Mesenchymal stem cell (in vitro differentiated cells and primary cell): ENCODE results near the gene RNPS1.

Experiments
- DNase-seq: peaks from one replicate; pipeline ENCODE4 v3.0.0-alpha.2; 2013
- H2AFZ ChIP-seq: one replicate; pipeline ENCODE4 v1.6.1; 2013; ENCODE audit warnings: low read depth, mild to moderate bottlenecking, control low read depth, inconsistent platforms, low read length, moderate library complexity
- H2AK5ac ChIP-seq: 2 replicates; pipeline ENCODE4 v1.6.1; 2013; ENCODE audit warnings: low read length, moderate library complexity, mild to moderate bottlenecking, inconsistent platforms; ENCODE audit not compliant: severe bottlenecking
- H2BK120ac ChIP-seq: one replicate; pipeline ENCODE4 v1.6.1; 2013; ENCODE audit warnings: low read depth, mild to moderate bottlenecking, inconsistent platforms, low read length, moderate library complexity
- H2BK12ac ChIP-seq, 2 experiments: one replicate each; pipeline ENCODE4 v1.6.1; 2013; ENCODE audit warnings: inconsistent platforms in 2 of 2, low read length in 2 of 2, mild to moderate bottlenecking in 2 of 2, moderate library complexity in 2 of 2, control low read depth in 1 of 2
- H2BK15ac ChIP-seq: one replicate; pipeline ENCODE4 v1.6.1; 2013; ENCODE audit warnings: mild to moderate bottlenecking, low read depth, inconsistent platforms; ENCODE audit not compliant: poor library complexity, severe bottlenecking
- H2BK5ac ChIP-seq: 2 replicates; pipeline ENCODE4 v1.6.1; 2013; ENCODE audit warnings: low read depth, mild to moderate bottlenecking, low read length, control low read depth, inconsistent platforms; ENCODE audit not compliant: poor library complexity, severe bottlenecking
- H3K14ac ChIP-seq, 2 experiments: one replicate each; pipeline ENCODE4 v1.6.1; 2013; ENCODE audit warnings: inconsistent platforms in 2 of 2, low read length in 2 of 2, control low read depth in 1 of 2, mild to moderate bottlenecking in 1 of 2, moderate library complexity in 1 of 2
- H3K18ac ChIP-seq, 2 experiments: one replicate each; pipeline ENCODE4 v1.6.1; 2013; ENCODE audit warnings: inconsistent platforms in 2 of 2, low read length in 2 of 2, control low read depth in 1 of 2, low read depth in 1 of 2, mild to moderate bottlenecking in 1 of 2
- H3K23ac ChIP-seq, 2 experiments: one replicate each; pipeline ENCODE4 v1.6.1; 2013; ENCODE audit warnings: inconsistent platforms in 2 of 2, low read length in 2 of 2, mild to moderate bottlenecking in 2 of 2, moderate library complexity in 2 of 2, control low read depth in 1 of 2
- H3K27ac ChIP-seq: 2 replicates; pipeline ENCODE4 v1.5.1; 2013; ENCODE audit warnings: mild to moderate bottlenecking, moderate library complexity, low read length, control low read depth, inconsistent platforms; ENCODE audit not compliant: poor library complexity, severe bottlenecking
- H3K27me3 ChIP-seq, 2 experiments: 2 replicates each; pipeline versions ENCODE4 v1.6.1 to v1.7.0; 2013; ENCODE audit warnings: low read length in 2 of 2, mild to moderate bottlenecking in 2 of 2, moderate library complexity in 2 of 2, control low read depth in 1 of 2, inconsistent platforms in 1 of 2; ENCODE audit not compliant: control insufficient read depth in 1 of 2, insufficient read depth in 1 of 2
- H3K36me3 ChIP-seq, 2 experiments: 2 replicates each; pipeline versions ENCODE4 v1.6.1 to v1.7.0; 2013; ENCODE audit warnings: low read length in 2 of 2, control low read depth in 1 of 2, inconsistent platforms in 1 of 2, low read depth in 1 of 2, mild to moderate bottlenecking in 1 of 2; ENCODE audit not compliant: insufficient read depth in 2 of 2, control insufficient read depth in 1 of 2
- H3K4ac ChIP-seq, 2 experiments: one replicate each; pipeline ENCODE4 v1.6.1; 2013; ENCODE audit warnings: inconsistent platforms in 2 of 2, low read length in 2 of 2, mild to moderate bottlenecking in 2 of 2, moderate library complexity in 2 of 2, control low read depth in 1 of 2, low read depth in 1 of 2
- H3K4me1 ChIP-seq: 2 replicates; pipeline ENCODE4 v1.6.1; 2013; ENCODE audit warnings: low read depth, low read length, control low read depth; ENCODE audit not compliant: control insufficient read depth, insufficient read depth
- H3K4me2 ChIP-seq: 2 replicates; pipeline ENCODE4 v1.6.1; 2013; ENCODE audit warnings: low read length, mild to moderate bottlenecking, inconsistent platforms; ENCODE audit not compliant: poor library complexity, severe bottlenecking
- H3K4me3 ChIP-seq, 2 experiments: 2 replicates each; pipeline versions ENCODE4 v1.5.1 to v1.7.0; 2013; ENCODE audit warnings: low read length in 2 of 2, mild to moderate bottlenecking in 2 of 2, control low read depth in 1 of 2, low read depth in 1 of 2; ENCODE audit not compliant: insufficient read depth in 1 of 2
- H3K79me1 ChIP-seq: replicated peaks from 2 replicates; pipeline ENCODE4 v1.6.1; 2013; ENCODE audit warnings: mild to moderate bottlenecking, control low read depth, low read length, inconsistent platforms; ENCODE audit not compliant: poor library complexity, severe bottlenecking
- H3K9ac ChIP-seq: 2 replicates; pipeline ENCODE4 v1.7.0; 2013; ENCODE audit warnings: mild to moderate bottlenecking, low read length, moderate library complexity
- H3K9me3 ChIP-seq: 2 replicates; pipeline ENCODE4 v1.7.0; 2013; ENCODE audit warnings: mild to moderate bottlenecking, low read length; ENCODE audit not compliant: control insufficient read depth
- H4K8ac ChIP-seq: one replicate; pipeline ENCODE4 v1.6.1; 2013; ENCODE audit warnings: inconsistent platforms, mild to moderate bottlenecking, low read length, moderate library complexity
- H4K91ac ChIP-seq: one replicate; pipeline ENCODE4 v1.6.1; 2013; ENCODE audit warnings: mild to moderate bottlenecking, low read length, inconsistent platforms
- WGBS: methylation state at CpG from one replicate; pipeline ENCODE4 v1.1.7; 2013; ENCODE audit warnings: mixed read lengths; 5-methylcytosine and 5-hydroxymethylcytosine counted together

The RNPS1 gene

GRCh38 chr16:2233046-2233775 is 34.7 kb downstream of the RNPS1 start:
- Histone ChIP-seq H2BK120ac (no peak overlapping the region), H3K4me3 (no peak overlapping the region), H3K4me2 (no peak overlapping the region), H3K79me1 (peaks cover 30% of the 10 kb centered on the region), H3K9ac (no peak overlapping the region), H3K14ac (no peak overlapping the region), H3K4ac (no peak overlapping the region), H2AK5ac (no peak overlapping the region), H2BK12ac (no peak overlapping the region), H3K27ac (no peak overlapping the region), H4K8ac (no peak overlapping the region), H3K4me1 (peaks cover 27% of the 10 kb centered on the region), H2BK5ac (no peak overlapping the region), H3K23ac (no peak overlapping the region), H4K91ac (no peak overlapping the region), H2AFZ (no peak overlapping the region), H3K9me3 (no peaks in the 10 kb centered on the region), H3K27me3 (peaks cover 3 to 18% of the 10 kb centered on the region in 2 experiments), H3K36me3 (peaks cover 69 to 100% of the 10 kb centered on the region in 2 experiments), H3K18ac (no peak overlapping the region), H2BK15ac (no peak overlapping the region)
- WGBS = 96% methylated on average over 28 of the region's 28 CpGs
- DNase-seq = no peak

GRCh38 chr16:2232094-2232990 is 35.6 kb downstream of the RNPS1 start:
- Histone ChIP-seq H2BK120ac (no peak overlapping the region), H3K9me3 (no peaks in the 10 kb centered on the region), H3K4me1 (peaks cover 22% of the 10 kb centered on the region), H3K14ac (no peak overlapping the region), H3K27me3 (peaks cover 3 to 11% of the 10 kb centered on the region in 2 experiments), H3K79me1 (peaks cover 32% of the 10 kb centered on the region), H3K4ac (no peak overlapping the region), H3K4me2 (no peak overlapping the region), H4K91ac (no peak overlapping the region), H4K8ac (no peak overlapping the region), H2BK5ac (no peak overlapping the region), H2BK15ac (no peak overlapping the region), H2BK12ac (no peak overlapping the region), H2AFZ (no peak overlapping the region), H3K9ac (no peak overlapping the region), H3K23ac (no peak overlapping the region), H3K36me3 (peaks cover 69 to 96% of the 10 kb centered on the region in 2 experiments), H2AK5ac (no peak overlapping the region), H3K18ac (no peak overlapping the region), H3K4me3 (no peak overlapping the region), H3K27ac (no peak overlapping the region)
- no peak for DNase-seq
- WGBS = 95% methylated on average over 41 of the region's 41 CpGs

- Histone ChIP-seq H2BK15ac (no peak overlapping the region), H3K79me1 (peaks cover 32% of the 10 kb centered on the region), H2BK12ac (no peak overlapping the region), H3K4me1 (peaks cover 18% of the 10 kb centered on the region), H3K4me2 (no peak overlapping the region), H2BK120ac (no peak overlapping the region), H3K4me3 (no peak overlapping the region), H3K27ac (no peak overlapping the region), H3K14ac (no peak overlapping the region), H3K36me3 (peaks cover 69 to 93% of the 10 kb centered on the region in 2 experiments), H3K9ac (no peak overlapping the region), H4K91ac (no peak overlapping the region), H4K8ac (no peak overlapping the region), H3K9me3 (no peaks in the 10 kb centered on the region), H3K27me3 (peaks cover 0 to 4% of the 10 kb centered on the region in 2 experiments), H3K4ac (no peak overlapping the region), H2BK5ac (no peak overlapping the region), H3K18ac (no peak overlapping the region), H2AFZ (no peak overlapping the region), H2AK5ac (no peak overlapping the region), H3K23ac (no peak overlapping the region)
- whole genome bisulfite sequencing = 79% methylated on average over 29 of the region's 29 CpGs
- peak; percentile 51 for DNase-seq
Observed at GRCh38 chr16:2231016-2231931, 36.7 kb downstream of the RNPS1 start.
